HepG2 (cell line): ENCODE results near the gene RSRC2. TPM values are rescaled to one million over a fixed set of nuclear protein-coding genes. Genes with fewer than 3 reads are reported as not detected.

Experiments
- FOXA1 ChIP-seq, 2 experiments: fragments of 450-650 bp in 1 of 2; sonication (generic) in 1 of 2; formaldehyde crosslinking in 1 of 2; IDR thresholded peaks; 2 replicates each; pipeline versions ENCODE4 v1.4.0 to v1.6.1; 2016 to 2020; ENCODE audit warnings: missing genetic modification reagents in 1 of 2
- HDAC2 ChIP-seq: sonication (generic); formaldehyde crosslinking; IDR thresholded peaks from 2 replicates; pipeline ENCODE4 v1.4.0; 2020; ENCODE audit warnings: missing genetic modification reagents
- KMT2A ChIP-seq: sonication (generic); formaldehyde crosslinking; IDR thresholded peaks from 2 replicates; pipeline ENCODE4 v1.4.0; 2020; ENCODE audit warnings: missing genetic modification reagents
- NCOA2 ChIP-seq: sonication (generic); formaldehyde crosslinking; IDR thresholded peaks from 2 replicates; pipeline ENCODE4 v1.8.0; 2022; ENCODE audit warnings: inconsistent platforms
- PHF8 ChIP-seq: sonication (generic); formaldehyde crosslinking; IDR thresholded peaks from 2 replicates; pipeline ENCODE4 v1.5.0; 2020; ENCODE audit warnings: missing genetic modification reagents
- RERE ChIP-seq: IDR thresholded peaks from 2 replicates; pipeline ENCODE4 v1.6.1; 2016; ENCODE audit warnings: low read depth, missing genetic modification reagents, missing compliant biosample characterization
- REST ChIP-seq, 2 experiments: IDR thresholded peaks; 2 replicates each; pipeline ENCODE4 v1.6.1; 2011 to 2012; ENCODE audit warnings: low read length in 2 of 2, borderline replicate concordance in 1 of 2, low read depth in 1 of 2, mild to moderate bottlenecking in 1 of 2, moderate library complexity in 1 of 2
- RNF2 ChIP-seq: fragments of 450-650 bp; conservative IDR thresholded peaks from 2 replicates; pipeline ENCODE4 v1.6.1; 2016; ENCODE audit warnings: low read depth
- SP2 ChIP-seq: sonication (generic); formaldehyde crosslinking; IDR thresholded peaks from 2 replicates; pipeline ENCODE4 v1.5.1; 2020; ENCODE audit warnings: mild to moderate bottlenecking, missing genetic modification reagents
- ZSCAN25 ChIP-seq: sonication (generic); formaldehyde crosslinking; IDR thresholded peaks from 2 replicates; pipeline ENCODE4 v1.8.0; 2022; ENCODE audit warnings: mild to moderate bottlenecking, missing genetic modification reagents
- polyA plus RNA-seq, 8 experiments: library from polyadenylated mRNA; depleted of rRNA in 3 of 8; stranded (reverse) in 7 of 8; unstranded in 1 of 8; fragments of >200 nt; fragmentation: Illumina TruSeq in 4 of 8; extraction: Trizol in 4 of 8; gene quantifications; 2 replicates each; pipeline versions ENCODE4 v1.2.1 to v1.2.3, GENCODE V29; 2011 to 2016; ENCODE audit warnings: low read depth in 4 of 8, missing spikeins in 1 of 8, mixed read lengths in 1 of 8; ENCODE audit not compliant: insufficient read depth in 1 of 8
- total RNA-seq, 5 experiments: library from RNA; depleted of rRNA; stranded (reverse); fragments of >200 nt; fragmentation: Illumina TruSeq; extraction: Trizol; gene quantifications; 2 replicates each; pipeline ENCODE4 v1.2.3, GENCODE V29; 2016; ENCODE audit warnings: low read depth in 1 of 5
- TF ChIP-seq, protein P1 (sequence below): sonication (generic); formaldehyde crosslinking; IDR thresholded peaks from 2 replicates; pipeline ENCODE4 v1.5.1; 2020; ENCODE audit warnings: mild to moderate bottlenecking, missing genetic modification reagents
- TF ChIP-seq, protein P2 (sequence below): sonication (generic); formaldehyde crosslinking; IDR thresholded peaks from 2 replicates; pipeline ENCODE4 v1.4.0; 2020; ENCODE audit warnings: mild to moderate bottlenecking, missing genetic modification reagents, borderline replicate concordance

The RSRC2 gene
- total and polyA plus RNA-seq, 2 of the 13 experiments (the other 11 are each of a cell fraction or from before 2014, with no cell fraction given): 31.4 to 77.8 TPM

- TF ChIP-seq RERE (no peak; the same call in 1 of the 2 replicates), HDAC2 (peak; percentile 68), ZSCAN25 (CRISPR knock-in tag) (no peak), PHF8 (no peak), NCOA2 (CRISPR knock-in tag) (peak; percentile 79), KMT2A (CRISPR knock-in tag) (peak; percentile 65; the same call in 1 of the 2 replicates), FOXA1 (IDR thresholded peaks at IDR 0.05) (no peak), FOXA1 (CRISPR knock-in tag; IDR thresholded peaks at IDR 0.05) (peak; percentile 70), SP2 (no peak), RNF2 (no peak), REST (IDR thresholded peaks at IDR 0.05; ENCODE audit: borderline replicate concordance in 1 of 2, low read depth in 1 of 2, low read length in 2 of 2) (no peak)
- TF ChIP-seq, protein P1, sequence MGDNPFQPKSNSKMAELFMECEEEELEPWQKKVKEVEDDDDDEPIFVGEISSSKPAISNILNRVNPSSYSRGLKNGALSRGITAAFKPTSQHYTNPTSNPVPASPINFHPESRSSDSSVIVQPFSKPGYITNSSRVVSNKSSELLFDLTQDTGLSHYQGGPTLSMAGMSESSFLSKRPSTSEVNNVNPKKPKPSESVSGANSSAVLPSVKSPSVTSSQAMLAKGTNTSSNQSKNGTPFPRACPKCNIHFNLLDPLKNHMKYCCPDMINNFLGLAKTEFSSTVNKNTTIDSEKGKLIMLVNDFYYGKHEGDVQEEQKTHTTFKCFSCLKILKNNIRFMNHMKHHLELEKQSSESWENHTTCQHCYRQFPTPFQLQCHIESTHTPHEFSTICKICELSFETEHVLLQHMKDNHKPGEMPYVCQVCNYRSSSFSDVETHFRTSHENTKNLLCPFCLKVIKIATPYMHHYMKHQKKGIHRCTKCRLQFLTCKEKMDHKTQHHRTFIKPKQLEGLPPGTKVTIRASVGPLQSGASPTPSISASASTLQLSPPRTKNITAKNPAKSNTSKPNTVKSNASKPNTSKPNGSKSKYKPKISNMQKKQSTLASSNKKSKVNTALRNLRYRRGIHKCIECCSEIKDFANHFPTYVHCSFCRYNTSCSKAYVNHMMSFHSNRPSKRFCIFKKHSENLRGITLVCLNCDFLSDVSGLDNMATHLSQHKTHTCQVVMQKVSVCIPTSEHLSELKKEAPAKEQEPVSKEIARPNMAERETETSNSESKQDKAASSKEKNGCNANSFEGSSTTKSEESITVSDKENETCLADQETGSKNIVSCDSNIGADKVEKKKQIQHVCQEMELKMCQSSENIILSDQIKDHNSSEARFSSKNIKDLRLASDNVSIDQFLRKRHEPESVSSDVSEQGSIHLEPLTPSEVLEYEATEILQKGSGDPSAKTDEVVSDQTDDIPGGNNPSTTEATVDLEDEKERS (CRISPR knock-in tag): no peak
- TF ChIP-seq, protein P2, sequence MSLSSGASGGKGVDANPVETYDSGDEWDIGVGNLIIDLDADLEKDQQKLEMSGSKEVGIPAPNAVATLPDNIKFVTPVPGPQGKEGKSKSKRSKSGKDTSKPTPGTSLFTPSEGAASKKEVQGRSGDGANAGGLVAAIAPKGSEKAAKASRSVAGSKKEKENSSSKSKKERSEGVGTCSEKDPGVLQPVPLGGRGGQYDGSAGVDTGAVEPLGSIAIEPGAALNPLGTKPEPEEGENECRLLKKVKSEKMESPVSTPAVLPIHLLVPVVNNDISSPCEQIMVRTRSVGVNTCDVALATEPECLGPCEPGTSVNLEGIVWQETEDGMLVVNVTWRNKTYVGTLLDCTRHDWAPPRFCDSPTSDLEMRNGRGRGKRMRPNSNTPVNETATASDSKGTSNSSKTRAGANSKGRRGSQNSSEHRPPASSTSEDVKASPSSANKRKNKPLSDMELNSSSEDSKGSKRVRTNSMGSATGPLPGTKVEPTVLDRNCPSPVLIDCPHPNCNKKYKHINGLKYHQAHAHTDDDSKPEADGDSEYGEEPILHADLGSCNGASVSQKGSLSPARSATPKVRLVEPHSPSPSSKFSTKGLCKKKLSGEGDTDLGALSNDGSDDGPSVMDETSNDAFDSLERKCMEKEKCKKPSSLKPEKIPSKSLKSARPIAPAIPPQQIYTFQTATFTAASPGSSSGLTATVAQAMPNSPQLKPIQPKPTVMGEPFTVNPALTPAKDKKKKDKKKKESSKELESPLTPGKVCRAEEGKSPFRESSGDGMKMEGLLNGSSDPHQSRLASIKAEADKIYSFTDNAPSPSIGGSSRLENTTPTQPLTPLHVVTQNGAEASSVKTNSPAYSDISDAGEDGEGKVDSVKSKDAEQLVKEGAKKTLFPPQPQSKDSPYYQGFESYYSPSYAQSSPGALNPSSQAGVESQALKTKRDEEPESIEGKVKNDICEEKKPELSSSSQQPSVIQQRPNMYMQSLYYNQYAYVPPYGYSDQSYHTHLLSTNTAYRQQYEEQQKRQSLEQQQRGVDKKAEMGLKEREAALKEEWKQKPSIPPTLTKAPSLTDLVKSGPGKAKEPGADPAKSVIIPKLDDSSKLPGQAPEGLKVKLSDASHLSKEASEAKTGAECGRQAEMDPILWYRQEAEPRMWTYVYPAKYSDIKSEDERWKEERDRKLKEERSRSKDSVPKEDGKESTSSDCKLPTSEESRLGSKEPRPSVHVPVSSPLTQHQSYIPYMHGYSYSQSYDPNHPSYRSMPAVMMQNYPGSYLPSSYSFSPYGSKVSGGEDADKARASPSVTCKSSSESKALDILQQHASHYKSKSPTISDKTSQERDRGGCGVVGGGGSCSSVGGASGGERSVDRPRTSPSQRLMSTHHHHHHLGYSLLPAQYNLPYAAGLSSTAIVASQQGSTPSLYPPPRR (CRISPR knock-in tag): peak; percentile 66; the same call in 1 of the 2 replicates
These were observed 34.7 kb downstream of the RSRC2 start (continued) for GRCh38 chr12:122491991-122492390.
